ENCODE results near the gene SRRM3. TPM values are rescaled to one million over a fixed set of nuclear protein-coding genes. Genes with fewer than 3 reads are reported as not detected.

SRRM3 gene
- total and polyA plus RNA-seq, 12 donors = 5.6 to 140 (median 33.3) TPM

DNA sequence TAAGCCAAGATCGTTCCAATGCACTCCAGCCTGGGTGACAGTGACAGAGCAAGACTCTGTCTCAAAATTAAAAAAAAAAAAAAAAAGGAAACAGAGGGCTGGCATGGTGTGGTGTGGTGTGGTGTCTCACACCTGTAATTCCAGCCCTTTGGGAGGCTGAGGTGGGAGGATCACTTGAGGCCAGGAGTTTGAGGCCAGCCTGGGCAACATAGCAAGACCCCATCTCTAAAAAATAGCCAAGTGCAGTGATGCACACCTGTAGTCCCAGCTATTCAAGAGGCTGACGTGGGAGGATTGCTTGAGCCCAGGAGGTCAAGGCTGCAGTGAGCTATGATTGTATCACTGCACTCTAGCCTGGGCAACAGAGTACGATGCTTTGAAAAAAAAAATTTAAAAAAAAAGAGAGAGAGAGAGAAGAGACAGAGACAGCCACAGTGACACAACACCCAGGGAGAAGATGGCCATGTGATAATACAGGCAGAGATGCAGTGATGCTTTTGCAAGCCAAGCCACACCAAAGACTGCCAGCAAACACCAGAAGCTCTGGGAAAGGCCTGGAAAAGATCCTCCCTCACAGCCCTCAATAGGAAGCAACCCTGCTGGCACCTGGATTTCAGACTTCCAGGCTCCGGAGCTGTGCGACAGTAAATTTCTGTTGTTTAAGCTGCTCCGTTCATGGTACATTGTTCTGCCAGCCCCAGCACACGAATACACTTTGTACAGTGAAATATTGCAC lies 19.3 kb upstream of the SRRM3 start:
- WGBS, 4 donors = 69 to 79% (median 73%) methylated on average over 7 of the region's 7 CpGs
- no peak for TF ChIP-seq POLR2A (IDR thresholded peaks at IDR 0.05)
- TF ChIP-seq, protein P1, sequence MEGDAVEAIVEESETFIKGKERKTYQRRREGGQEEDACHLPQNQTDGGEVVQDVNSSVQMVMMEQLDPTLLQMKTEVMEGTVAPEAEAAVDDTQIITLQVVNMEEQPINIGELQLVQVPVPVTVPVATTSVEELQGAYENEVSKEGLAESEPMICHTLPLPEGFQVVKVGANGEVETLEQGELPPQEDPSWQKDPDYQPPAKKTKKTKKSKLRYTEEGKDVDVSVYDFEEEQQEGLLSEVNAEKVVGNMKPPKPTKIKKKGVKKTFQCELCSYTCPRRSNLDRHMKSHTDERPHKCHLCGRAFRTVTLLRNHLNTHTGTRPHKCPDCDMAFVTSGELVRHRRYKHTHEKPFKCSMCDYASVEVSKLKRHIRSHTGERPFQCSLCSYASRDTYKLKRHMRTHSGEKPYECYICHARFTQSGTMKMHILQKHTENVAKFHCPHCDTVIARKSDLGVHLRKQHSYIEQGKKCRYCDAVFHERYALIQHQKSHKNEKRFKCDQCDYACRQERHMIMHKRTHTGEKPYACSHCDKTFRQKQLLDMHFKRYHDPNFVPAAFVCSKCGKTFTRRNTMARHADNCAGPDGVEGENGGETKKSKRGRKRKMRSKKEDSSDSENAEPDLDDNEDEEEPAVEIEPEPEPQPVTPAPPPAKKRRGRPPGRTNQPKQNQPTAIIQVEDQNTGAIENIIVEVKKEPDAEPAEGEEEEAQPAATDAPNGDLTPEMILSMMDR (IDR thresholded peaks at IDR 0.05) = no peak
- no peaks in the 10 kb centered on the region for H3K36me3 ChIP-seq (replicated peaks in 1 of 2)
- intact Hi-C loops (cut with DNase I) = no loop called here
- no peaks in the 10 kb centered on the region for H3K27me3 ChIP-seq
- H3K4me3 ChIP-seq = no peak overlapping the region
- peaks cover 0 to 3% of the 10 kb centered on the region in 2 donors for H3K4me1 ChIP-seq (replicated peaks in 1 of 2)
- no peak overlapping the region for H3K27ac ChIP-seq
- no peak for DNase-seq
- no peaks in the 10 kb centered on the region for H3K9me3 ChIP-seq (replicated peaks in 1 of 3)

DNA sequence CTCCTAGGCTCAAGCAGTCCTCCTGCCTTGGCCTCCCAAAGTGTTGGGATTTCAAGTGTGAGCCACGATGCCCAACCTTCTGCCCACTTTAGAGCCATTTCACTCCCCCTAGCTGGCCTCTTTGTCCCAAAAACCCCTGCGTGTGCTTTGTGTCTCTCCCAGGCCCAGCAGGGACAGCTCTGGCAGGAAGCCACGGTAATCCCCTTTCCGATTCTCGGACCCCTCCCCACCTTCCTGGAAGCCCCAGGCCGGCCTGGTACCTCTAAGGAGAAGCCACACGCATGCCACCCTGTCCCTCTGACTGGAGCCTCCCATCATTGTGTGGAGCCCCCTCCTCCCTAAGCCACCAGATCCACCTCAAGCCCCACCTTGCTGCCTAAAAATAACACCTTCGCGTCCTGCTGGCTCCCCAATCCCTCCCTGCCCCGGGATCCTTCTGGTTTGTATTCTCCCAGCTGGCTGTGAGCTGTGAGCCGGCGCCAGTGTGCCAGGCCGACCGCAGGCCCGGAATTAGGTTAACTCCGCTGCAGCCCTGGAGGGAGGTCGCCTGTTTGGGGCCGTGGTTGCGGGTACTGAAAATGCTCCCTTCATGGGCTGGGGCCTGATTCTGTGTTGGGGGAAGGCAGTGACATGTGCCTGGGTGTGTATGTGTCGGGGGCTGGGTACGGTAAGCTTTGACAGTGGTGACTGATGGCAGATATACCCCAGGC lies 16.4 kb upstream of the SRRM3 start:
- 44 to 63% (median 58%) methylated on average over 16 to 21 of the region's 21 CpGs for WGBS, 4 donors
- DNase-seq = no peak
- Histone ChIP-seq H3K9me3 (replicated peaks in 1 of 3) (no peaks in the 10 kb centered on the region), H3K27me3 (no peaks in the 10 kb centered on the region), H3K4me1 (replicated peaks in 1 of 2) (no peaks in the 10 kb centered on the region), H3K36me3 (replicated peaks in 1 of 2) (no peaks in the 10 kb centered on the region), H3K27ac (no peak overlapping the region), H3K4me3 (no peak overlapping the region)
- intact Hi-C loops (cut with DNase I) = no loop called here
- TF ChIP-seq POLR2A (IDR thresholded peaks at IDR 0.05) = no peak
- TF ChIP-seq, protein P1 (IDR thresholded peaks at IDR 0.05) = no peak

DNA sequence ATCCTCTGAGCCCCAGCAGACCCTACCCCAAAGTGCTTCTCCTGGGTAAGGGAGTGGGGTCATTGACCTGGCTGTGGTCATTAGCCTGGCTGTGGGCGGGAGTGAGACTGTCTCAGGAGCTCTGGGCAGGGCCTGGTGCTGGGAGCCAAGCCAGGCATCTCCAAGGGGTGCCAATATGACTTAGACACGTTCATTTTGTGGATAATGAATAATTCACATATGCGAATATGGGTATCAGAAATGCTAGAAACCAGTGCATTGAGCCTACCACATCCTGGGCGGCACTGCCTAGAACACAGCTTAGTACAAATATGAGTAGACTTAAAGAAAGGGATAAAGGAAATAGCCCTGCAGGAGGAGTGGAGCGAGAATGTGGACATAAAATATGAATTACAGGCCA lies 14.4 kb upstream of the SRRM3 start:
- no peak overlapping the region for H3K27ac ChIP-seq
- TF ChIP-seq, protein P1 (IDR thresholded peaks at IDR 0.05) = no peak
- no peak for TF ChIP-seq POLR2A (IDR thresholded peaks at IDR 0.05)
- no peak for DNase-seq
- peaks cover 0 to 6% (median 0%) of the 10 kb centered on the region in 3 donors for H3K9me3 ChIP-seq (replicated peaks in 1 of 3)
- H3K4me3 ChIP-seq = no peak overlapping the region
- H3K4me1 ChIP-seq (replicated peaks in 1 of 2) = no peaks in the 10 kb centered on the region
- WGBS, 4 donors = 68 to 78% (median 70%) methylated on average over 4 to 5 of the region's 5 CpGs
- intact Hi-C loops (cut with DNase I) = no loop called here
- no peaks in the 10 kb centered on the region for H3K27me3 ChIP-seq
- H3K36me3 ChIP-seq (replicated peaks in 1 of 2) = no peaks in the 10 kb centered on the region

DNA sequence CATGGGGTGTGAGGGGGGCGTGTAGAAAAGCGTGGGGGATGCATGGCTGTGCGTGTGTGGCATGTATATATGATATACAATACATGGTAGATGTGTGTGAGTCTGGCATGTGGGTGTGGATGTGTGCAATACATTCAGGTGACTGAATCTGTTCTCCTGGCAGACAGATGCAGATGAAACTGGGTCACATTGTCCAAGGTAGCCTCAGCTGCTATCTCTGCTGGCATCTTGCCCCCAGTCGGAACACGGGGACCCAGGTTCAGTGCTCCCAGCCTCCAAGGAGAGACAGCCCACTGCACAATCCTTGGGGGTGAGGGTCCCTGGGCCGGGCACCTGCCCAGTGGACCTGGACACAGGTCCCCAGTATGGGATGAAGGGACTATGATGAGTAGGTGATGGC lies 12.4 kb upstream of the SRRM3 start:
- H3K27ac ChIP-seq = no peak overlapping the region
- H3K36me3 ChIP-seq (replicated peaks in 1 of 2) = no peaks in the 10 kb centered on the region
- intact Hi-C loops (cut with DNase I) = no loop called here
- WGBS, 4 donors = 44 to 68% (median 65%) methylated on average over 5 to 6 of the region's 6 CpGs
- TF ChIP-seq POLR2A (IDR thresholded peaks at IDR 0.05) = no peak
- TF ChIP-seq, protein P1 (IDR thresholded peaks at IDR 0.05) = no peak
- no peaks in the 10 kb centered on the region for H3K27me3 ChIP-seq
- no peak for DNase-seq
- no peaks in the 10 kb centered on the region for H3K4me1 ChIP-seq (replicated peaks in 1 of 2)
- H3K9me3 ChIP-seq (replicated peaks in 1 of 3) = peaks cover 0 to 6% (median 0%) of the 10 kb centered on the region in 3 donors
- no peak overlapping the region for H3K4me3 ChIP-seq
